HG02840 (cell line): Measurements from ENCODE around the gene RABL6.

Experiments used
- ATAC-seq: cut with Tn5 transposase; IDR thresholded peaks from one replicate; pipeline ENCODE4 v1.9.1; 2021; ENCODE audit warnings: mild to moderate bottlenecking, moderate library complexity, moderate number of reproducible peaks; ENCODE audit not compliant: unreplicated experiment, low FRiP score

Gene RABL6

GRCh38 chr9:136844761-136845464 lies 37.2 kb downstream of the RABL6 start:
- ATAC-seq: no peak

- ATAC-seq: no peak
These were observed 37.9 kb downstream of the RABL6 start for GRCh38 chr9:136845465-136846260.

GRCh38 chr9:136846376-136847087 lies 38.8 kb downstream of the RABL6 start:
- no peak for ATAC-seq

GRCh38 chr9:136847088-136847825 lies 39.5 kb downstream of the RABL6 start:
- ATAC-seq: no peak

- ATAC-seq: no peak
These were observed 40.2 kb downstream of the RABL6 start for GRCh38 chr9:136847826-136848392.

- ATAC-seq: no peak
These were observed 40.8 kb downstream of the RABL6 start for GRCh38 chr9:136848393-136849037.

- peak; percentile 85 for ATAC-seq
These were observed 41.6 kb downstream of the RABL6 start, which contains the start of gene PHPT1 for GRCh38 chr9:136849038-136849959. Gene PHPT1 (plus strand): TSS chr9:136849409. CDS start chr9:136849431, 22 bp downstream.

GRCh38 chr9:136849960-136850865 lies 42.5 kb downstream of the RABL6 start:
- no peak for ATAC-seq

- ATAC-seq: no peak
These were observed 43.4 kb downstream of the RABL6 start for GRCh38 chr9:136850866-136851775.

GRCh38 chr9:136851941-136852663 lies 44.4 kb downstream of the RABL6 start, which contains the start of gene MAMDC4:
Gene MAMDC4 (plus strand): TSS chr9:136852346. CDS start chr9:136852417, 71 bp downstream.
- no peak for ATAC-seq

GRCh38 chr9:136852664-136853595 lies 45.2 kb downstream of the RABL6 start:
- ATAC-seq: no peak

- ATAC-seq: no peak
These were observed 45.9 kb downstream of the RABL6 start for GRCh38 chr9:136853596-136854112.

- no peak for ATAC-seq
These were observed 46.5 kb downstream of the RABL6 start for GRCh38 chr9:136854113-136854841.
